ENCODE data around the gene CTAG1B.
"Not testable (repeated sequence)": the region's sequence is repeated elsewhere in the genome, so short reads cannot be mapped to it uniquely, and the experiment has no call there.

The CTAG1B gene

GRCh38 chrX:154619182-154619581, at the start of gene CTAG1B:
CTAG1B (minus strand) TSS chrX:154619282; CDS start chrX:154619218, 64 bp downstream.
- DNase-seq, result not testable (repeated sequence)

- no peak for DNase-seq
These were observed 42.8 kb upstream of the CTAG1B start for GRCh38 chrX:154661899-154662298.

GRCh38 chrX:154661170-154661569, 42.1 kb upstream of the CTAG1B start:
- DNase-seq, result no peak

GRCh38 chrX:154660541-154660940, 41.5 kb upstream of the CTAG1B start:
- DNase-seq, result no peak

GRCh38 chrX:154658957-154659356, 39.9 kb upstream of the CTAG1B start:
- no peak for DNase-seq

- DNase-seq, result no peak
These were observed 39.1 kb upstream of the CTAG1B start for GRCh38 chrX:154658187-154658586.

GRCh38 chrX:154657226-154657805, 38.2 kb upstream of the CTAG1B start:
- DNase-seq, result no peak

GRCh38 chrX:154655786-154656185, 36.7 kb upstream of the CTAG1B start:
- DNase-seq, result no peak

- no peak for DNase-seq
These were observed 36.3 kb upstream of the CTAG1B start for GRCh38 chrX:154655346-154655745.

GRCh38 chrX:154654925-154655324, 35.8 kb upstream of the CTAG1B start:
- DNase-seq, result no peak

- DNase-seq, result no peak
These were observed 35.3 kb upstream of the CTAG1B start for GRCh38 chrX:154654372-154654771.

- not testable (repeated sequence) for DNase-seq
These were observed 34.3 kb upstream of the CTAG1B start, which contains the start of gene CTAG2 for GRCh38 chrX:154653413-154653812. CTAG2 (minus strand) TSS chrX:154653579; CDS start chrX:154653515, 64 bp downstream.

- DNase-seq, result no peak
These were observed 33.9 kb upstream of the CTAG1B start for GRCh38 chrX:154653048-154653401.

GRCh38 chrX:154652311-154653047, 33.4 kb upstream of the CTAG1B start:
- no peak for DNase-seq

- DNase-seq, result no peak
These were observed 31.1 kb upstream of the CTAG1B start for GRCh38 chrX:154650221-154650510.

- no peak for DNase-seq
These were observed 30.6 kb upstream of the CTAG1B start for GRCh38 chrX:154649503-154650220.

GRCh38 chrX:154648931-154649330, 29.8 kb upstream of the CTAG1B start:
- DNase-seq, result no peak

GRCh38 chrX:154645745-154646378, 26.8 kb upstream of the CTAG1B start:
- not testable (repeated sequence) for DNase-seq

GRCh38 chrX:154643708-154644107, 24.6 kb upstream of the CTAG1B start:
- not testable (repeated sequence) for DNase-seq

GRCh38 chrX:154641740-154642139, 22.7 kb upstream of the CTAG1B start:
- DNase-seq, result not testable (repeated sequence)

- DNase-seq, result not testable (repeated sequence)
These were observed 14.6 kb upstream of the CTAG1B start for GRCh38 chrX:154633661-154634060.

- not testable (repeated sequence) for DNase-seq
These were observed 11.9 kb upstream of the CTAG1B start for GRCh38 chrX:154630949-154631348.

GRCh38 chrX:154628960-154629359, 9.9 kb upstream of the CTAG1B start:
- not testable (repeated sequence) for DNase-seq

Measured in activated CD8-positive, alpha-beta memory T cell treated with anti-CD3 and anti-CD28 coated beads for 24 hours (primary cell).